ENCODE measurements around the gene MINDY4.
"Not testable (repeated sequence)": the region's sequence is repeated elsewhere in the genome, so short reads cannot be mapped to it uniquely, and the experiment has no call there.

MINDY4 gene

DNA sequence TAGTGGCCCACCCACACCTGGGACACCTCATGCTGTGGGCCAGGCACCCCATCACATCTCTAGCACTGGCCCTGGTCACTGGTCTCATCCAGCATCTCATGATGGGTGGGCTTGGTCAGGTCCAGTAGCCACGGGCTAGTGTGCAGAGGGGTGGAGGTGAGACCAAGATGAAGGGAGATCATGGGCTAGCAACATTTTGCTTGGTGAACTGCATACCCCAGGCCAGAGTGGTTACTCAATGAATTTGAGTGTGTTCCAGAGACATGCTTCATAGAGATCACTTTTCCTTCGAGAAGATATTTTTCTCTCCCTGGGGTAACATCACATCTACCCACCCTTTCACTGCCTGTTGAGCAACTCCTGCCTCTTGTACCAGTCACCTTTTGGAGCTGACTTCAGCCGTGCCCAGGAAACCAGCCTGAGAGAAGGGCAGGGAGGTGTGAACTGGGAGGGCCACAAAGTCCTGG, 44.2 kb downstream of the MINDY4 start:
- H3K36me3 ChIP-seq (ENCODE audit: control insufficient read depth, insufficient read depth, low read length): no peaks in the 10 kb centered on the region
- H3K4me3 ChIP-seq (ENCODE audit: low read length): no peak overlapping the region
- no peaks in the 10 kb centered on the region for H3K4me1 ChIP-seq (ENCODE audit: control insufficient read depth, insufficient read depth, low read length)
- H3K27me3 ChIP-seq (ENCODE audit: control insufficient read depth, insufficient read depth, low read length): no peaks in the 10 kb centered on the region
- no peaks in the 10 kb centered on the region for H3K9me3 ChIP-seq (ENCODE audit: control insufficient read depth, low read length)
- no peak overlapping the region for H3K9ac ChIP-seq (ENCODE audit: low read length)

DNA sequence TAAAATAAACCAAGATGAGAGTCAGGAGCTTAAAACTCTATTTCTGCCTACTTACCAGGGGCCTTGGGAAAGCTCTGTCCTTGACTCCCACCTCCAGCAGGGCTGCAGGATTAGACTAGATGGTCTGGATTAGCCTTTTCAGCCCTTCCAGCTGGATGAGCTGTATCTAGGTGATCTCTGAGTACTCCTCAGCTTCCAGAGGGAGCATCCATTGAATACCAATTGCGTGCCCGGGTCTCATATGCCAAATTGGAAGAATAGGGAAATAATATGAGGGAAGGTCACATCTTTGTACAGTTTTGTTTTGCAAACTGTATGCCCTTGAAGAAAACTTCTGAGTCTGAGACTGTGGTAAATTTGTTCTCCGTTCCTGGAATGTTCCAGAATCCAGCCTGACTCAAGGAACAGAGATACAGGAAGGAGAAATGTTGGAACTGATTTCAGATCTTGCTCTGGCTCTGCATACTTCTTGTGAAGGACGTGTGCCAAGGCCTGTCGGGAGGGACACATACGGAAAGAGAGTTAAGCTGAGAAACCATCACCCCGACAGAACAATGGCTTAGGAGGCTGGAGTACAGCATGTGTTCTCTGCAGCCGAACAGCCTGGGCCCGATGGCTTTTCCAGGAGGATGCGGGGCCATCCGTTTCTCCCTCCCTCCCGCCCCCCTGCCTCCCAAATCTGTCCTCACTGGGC, 44.9 kb downstream of the MINDY4 start:
- Histone ChIP-seq H3K4me1 (ENCODE audit: control insufficient read depth, insufficient read depth, low read length) (no peaks in the 10 kb centered on the region), H3K9ac (ENCODE audit: low read length) (no peak overlapping the region), H3K36me3 (ENCODE audit: control insufficient read depth, insufficient read depth, low read length) (no peaks in the 10 kb centered on the region), H3K4me3 (ENCODE audit: low read length) (no peak overlapping the region), H3K9me3 (ENCODE audit: control insufficient read depth, low read length) (no peaks in the 10 kb centered on the region), H3K27me3 (ENCODE audit: control insufficient read depth, insufficient read depth, low read length) (no peaks in the 10 kb centered on the region)

DNA sequence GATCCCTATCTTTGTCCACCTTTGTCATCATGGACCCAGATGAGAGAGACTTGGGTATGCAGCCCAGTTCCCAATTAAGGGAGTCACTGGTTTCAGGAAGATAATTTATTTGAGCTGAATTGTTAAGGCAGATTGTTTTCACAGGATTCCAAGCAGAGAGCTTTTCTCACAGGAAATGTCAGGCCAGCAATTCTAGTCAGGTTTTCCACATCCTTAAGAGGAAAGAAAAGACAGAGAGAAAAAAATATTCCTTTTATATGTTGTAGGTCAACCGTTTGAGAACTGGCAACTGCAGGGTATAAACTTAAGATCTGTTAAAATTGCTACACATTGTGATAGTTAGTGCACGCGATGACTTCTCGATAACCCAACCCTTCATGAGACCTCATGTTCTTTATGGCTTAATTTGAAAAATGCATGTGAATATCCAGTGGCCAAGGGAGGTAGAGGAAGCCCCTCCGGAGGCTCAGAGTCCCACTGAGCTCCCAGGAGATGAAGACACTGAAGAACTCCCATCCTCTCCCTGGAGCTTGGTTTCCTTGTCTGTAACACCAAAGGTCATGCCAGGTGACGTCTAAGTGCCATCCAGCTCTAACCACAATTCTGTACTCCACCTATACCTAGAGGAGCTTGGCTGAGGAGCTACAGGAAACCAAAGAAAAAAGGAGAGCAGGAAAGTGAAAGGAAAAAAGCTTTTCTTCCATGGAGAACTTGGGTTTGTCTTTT, 45.6 kb downstream of the MINDY4 start:
- Histone ChIP-seq H3K36me3 (ENCODE audit: control insufficient read depth, insufficient read depth, low read length) (no peaks in the 10 kb centered on the region), H3K9me3 (ENCODE audit: control insufficient read depth, low read length) (no peaks in the 10 kb centered on the region), H3K4me3 (ENCODE audit: low read length) (no peak overlapping the region), H3K9ac (ENCODE audit: low read length) (no peak overlapping the region), H3K4me1 (ENCODE audit: control insufficient read depth, insufficient read depth, low read length) (no peaks in the 10 kb centered on the region), H3K27me3 (ENCODE audit: control insufficient read depth, insufficient read depth, low read length) (no peaks in the 10 kb centered on the region)

DNA sequence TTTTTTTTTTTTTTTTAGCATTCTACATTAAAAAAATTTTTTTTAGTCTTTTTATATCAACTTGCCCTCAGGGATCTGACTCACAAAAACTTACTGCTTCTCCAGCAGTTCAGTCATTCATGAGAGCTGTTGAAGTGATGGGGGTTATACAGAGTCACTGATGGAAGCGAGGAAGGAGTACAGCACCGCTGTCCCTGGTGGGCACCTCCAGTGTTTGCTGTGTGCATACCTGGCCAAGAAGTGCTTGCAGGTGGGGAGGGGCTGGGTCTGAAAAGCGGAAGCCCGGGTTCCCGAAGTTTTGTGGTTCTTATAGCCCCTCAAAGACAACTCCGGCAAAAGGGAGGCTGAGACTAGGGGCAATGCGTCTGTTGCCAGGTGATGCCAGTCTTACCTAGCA, 46.2 kb downstream of the MINDY4 start:
- no peaks in the 10 kb centered on the region for H3K4me1 ChIP-seq (ENCODE audit: control insufficient read depth, insufficient read depth, low read length)
- H3K36me3 ChIP-seq (ENCODE audit: control insufficient read depth, insufficient read depth, low read length): no peaks in the 10 kb centered on the region
- H3K9me3 ChIP-seq (ENCODE audit: control insufficient read depth, low read length): no peaks in the 10 kb centered on the region
- no peak overlapping the region for H3K9ac ChIP-seq (ENCODE audit: low read length)
- H3K27me3 ChIP-seq (ENCODE audit: control insufficient read depth, insufficient read depth, low read length): no peaks in the 10 kb centered on the region
- no peak overlapping the region for H3K4me3 ChIP-seq (ENCODE audit: low read length)

DNA sequence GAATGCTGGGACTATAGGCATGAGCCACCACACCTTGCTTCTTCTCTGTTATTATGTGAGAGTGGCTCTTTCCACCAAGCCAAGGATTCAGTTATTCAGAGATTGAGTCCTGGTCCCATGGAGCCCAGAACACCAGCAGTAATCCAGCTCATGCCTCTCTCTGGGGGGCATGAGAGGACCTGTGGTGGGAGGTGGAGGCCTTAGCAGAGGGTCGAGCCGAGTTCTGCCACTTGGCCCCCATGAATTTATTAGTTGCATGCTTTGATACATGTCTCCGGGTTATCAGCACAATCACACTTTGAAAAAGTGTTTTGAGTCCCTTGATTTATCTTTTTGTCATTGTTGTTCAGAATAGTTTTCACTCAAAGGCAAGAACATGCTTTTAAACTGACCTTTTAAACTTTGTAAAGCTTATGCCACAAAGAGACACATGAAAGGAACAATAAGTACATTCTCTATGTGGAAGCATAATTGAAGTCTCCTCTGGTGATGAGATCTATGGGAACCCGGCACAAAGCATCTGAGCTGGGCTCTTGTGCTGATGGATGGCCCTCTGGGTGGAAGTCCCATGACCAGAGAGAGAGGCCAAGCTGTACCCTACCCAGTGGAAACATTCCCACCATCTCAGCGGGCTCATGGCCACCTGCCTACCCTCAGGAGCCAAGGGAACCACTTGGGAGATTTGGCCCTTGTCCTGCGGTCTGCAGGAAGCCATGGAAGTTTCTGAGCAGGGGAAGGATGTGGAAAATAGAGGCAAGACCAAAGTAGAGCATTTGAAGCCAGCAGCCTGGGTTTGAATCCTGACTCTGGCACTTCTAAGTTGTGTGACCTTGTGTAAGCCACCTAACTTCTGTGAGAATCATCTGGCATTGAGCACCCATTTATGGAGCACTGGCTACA, 53.9 kb downstream of the MINDY4 start:
- H3K9me3 ChIP-seq (ENCODE audit: control insufficient read depth, low read length): no peaks in the 10 kb centered on the region
- no peaks in the 10 kb centered on the region for H3K27me3 ChIP-seq (ENCODE audit: control insufficient read depth, insufficient read depth, low read length)
- no peak overlapping the region for H3K9ac ChIP-seq (ENCODE audit: low read length)
- no peaks in the 10 kb centered on the region for H3K36me3 ChIP-seq (ENCODE audit: control insufficient read depth, insufficient read depth, low read length)
- no peak overlapping the region for H3K4me3 ChIP-seq (ENCODE audit: low read length)
- no peaks in the 10 kb centered on the region for H3K4me1 ChIP-seq (ENCODE audit: control insufficient read depth, insufficient read depth, low read length)

DNA sequence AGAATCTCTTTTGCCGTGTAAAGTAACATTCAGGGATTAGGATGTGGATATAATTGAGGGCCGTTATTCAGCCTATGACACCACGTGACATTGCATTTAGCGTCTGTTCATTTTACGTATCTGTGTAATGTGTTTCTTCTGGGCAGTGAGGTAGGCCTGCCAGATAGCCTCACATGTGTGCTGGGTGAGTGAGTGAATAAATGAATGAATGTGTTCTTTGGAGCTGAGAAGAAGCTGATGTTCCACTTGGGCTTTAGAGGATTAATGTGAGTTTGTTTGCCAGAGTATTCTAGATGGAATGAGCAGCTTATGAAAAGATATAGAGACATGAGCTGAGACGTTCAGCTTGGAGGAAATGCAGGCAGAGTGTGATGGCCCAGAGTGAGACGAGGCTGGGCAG, 55.0 kb downstream of the MINDY4 start:
- Histone ChIP-seq H3K27me3 (ENCODE audit: control insufficient read depth, insufficient read depth, low read length) (no peaks in the 10 kb centered on the region), H3K4me1 (ENCODE audit: control insufficient read depth, insufficient read depth, low read length) (no peaks in the 10 kb centered on the region), H3K36me3 (ENCODE audit: control insufficient read depth, insufficient read depth, low read length) (no peaks in the 10 kb centered on the region), H3K4me3 (ENCODE audit: low read length) (no peak overlapping the region), H3K9ac (ENCODE audit: low read length) (no peak overlapping the region), H3K9me3 (ENCODE audit: control insufficient read depth, low read length) (no peaks in the 10 kb centered on the region)

DNA sequence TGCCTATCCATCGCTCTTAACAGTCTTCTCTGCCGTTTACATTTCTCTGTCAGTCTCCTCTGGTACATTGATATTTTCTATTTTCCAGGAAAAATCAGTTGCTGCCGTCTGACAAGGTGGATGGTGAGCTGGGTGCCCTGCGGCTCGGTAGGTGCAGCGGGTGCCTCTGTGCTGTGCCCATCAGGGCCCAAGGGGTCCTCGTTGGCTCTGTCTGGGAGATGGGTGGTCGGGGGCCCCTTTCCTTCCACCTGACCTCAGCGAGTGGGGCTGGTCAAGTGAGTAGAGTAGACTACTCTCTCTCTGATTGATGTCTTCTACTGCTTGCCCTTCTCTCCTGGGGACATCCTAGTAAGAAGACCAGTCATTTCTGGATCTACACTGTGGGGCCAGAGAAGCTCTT, 57.4 kb downstream of the MINDY4 start:
- Histone ChIP-seq H3K27me3 (ENCODE audit: control insufficient read depth, insufficient read depth, low read length) (no peaks in the 10 kb centered on the region), H3K4me3 (ENCODE audit: low read length) (no peak overlapping the region), H3K9ac (ENCODE audit: low read length) (no peak overlapping the region), H3K36me3 (ENCODE audit: control insufficient read depth, insufficient read depth, low read length) (no peaks in the 10 kb centered on the region), H3K9me3 (ENCODE audit: control insufficient read depth, low read length) (no peaks in the 10 kb centered on the region), H3K4me1 (ENCODE audit: control insufficient read depth, insufficient read depth, low read length) (no peaks in the 10 kb centered on the region)

DNA sequence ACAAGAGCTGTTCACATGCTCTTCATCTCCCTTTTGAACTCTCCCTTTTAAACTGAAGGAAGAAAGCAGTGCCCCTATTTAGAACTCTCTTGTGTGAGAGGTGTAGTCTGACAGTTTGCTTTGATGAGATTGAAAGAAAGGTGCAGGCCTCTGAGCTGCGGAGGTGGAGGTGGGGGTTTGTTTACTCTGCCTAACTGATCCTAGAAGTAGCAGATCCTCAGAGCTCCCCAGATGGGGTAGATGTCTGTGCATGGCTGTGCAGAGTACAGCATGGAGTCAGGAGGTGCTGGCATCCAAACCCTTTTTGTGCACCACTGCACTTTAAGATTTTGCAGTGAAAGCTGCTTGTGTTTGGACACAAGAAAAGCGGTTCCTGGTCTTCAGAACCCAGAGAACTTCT, 58.3 kb downstream of the MINDY4 start:
- Histone ChIP-seq H3K27me3 (ENCODE audit: control insufficient read depth, insufficient read depth, low read length) (no peaks in the 10 kb centered on the region), H3K36me3 (ENCODE audit: control insufficient read depth, insufficient read depth, low read length) (no peaks in the 10 kb centered on the region), H3K4me3 (ENCODE audit: low read length) (no peak overlapping the region), H3K9me3 (ENCODE audit: control insufficient read depth, low read length) (no peaks in the 10 kb centered on the region), H3K4me1 (ENCODE audit: control insufficient read depth, insufficient read depth, low read length) (no peaks in the 10 kb centered on the region), H3K9ac (ENCODE audit: low read length) (no peak overlapping the region)

DNA sequence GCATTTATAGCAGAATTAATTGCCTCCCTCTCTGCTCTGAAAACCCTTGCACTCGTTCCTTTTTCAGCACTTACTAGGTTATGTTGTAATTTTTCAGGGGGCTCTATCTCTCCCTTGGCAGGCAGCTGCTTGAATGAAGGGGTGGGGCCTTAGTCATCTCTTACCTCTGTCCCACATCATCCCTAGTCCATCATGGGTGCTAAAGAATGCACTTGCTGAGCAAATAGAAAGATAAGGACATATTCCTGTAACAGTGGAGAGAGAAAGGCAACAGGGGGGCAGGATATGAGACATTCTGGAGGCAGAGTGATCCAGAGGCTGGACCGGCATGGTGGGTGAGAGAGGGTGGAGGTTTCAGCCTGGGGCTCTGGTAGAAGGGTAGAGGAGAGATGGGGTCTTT, 60.0 kb downstream of the MINDY4 start:
- Histone ChIP-seq H3K9me3 (ENCODE audit: control insufficient read depth, low read length) (no peaks in the 10 kb centered on the region), H3K36me3 (ENCODE audit: control insufficient read depth, insufficient read depth, low read length) (no peaks in the 10 kb centered on the region), H3K27me3 (ENCODE audit: control insufficient read depth, insufficient read depth, low read length) (no peaks in the 10 kb centered on the region), H3K4me1 (ENCODE audit: control insufficient read depth, insufficient read depth, low read length) (no peaks in the 10 kb centered on the region), H3K4me3 (ENCODE audit: low read length) (no peak overlapping the region), H3K9ac (ENCODE audit: low read length) (no peak overlapping the region)

DNA sequence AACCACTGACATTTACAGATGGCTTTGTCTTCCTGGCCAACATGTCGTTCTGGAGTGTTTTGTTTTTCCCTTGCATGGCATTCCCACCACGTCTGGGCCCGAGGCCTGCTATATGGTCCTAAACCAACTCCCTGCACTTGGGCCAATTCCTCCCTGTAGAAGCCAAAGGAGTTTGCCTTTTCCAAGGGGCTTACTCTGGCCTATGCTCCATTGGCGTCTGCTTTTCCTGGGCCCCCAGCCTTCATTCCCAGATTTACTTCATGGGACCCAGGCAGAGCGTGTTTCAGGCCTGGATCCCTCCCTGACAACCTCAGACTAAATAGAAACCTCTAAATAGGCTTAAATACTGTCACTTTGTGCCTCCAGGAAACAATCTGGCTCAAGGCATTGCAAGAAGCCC, 60.7 kb downstream of the MINDY4 start:
- no peaks in the 10 kb centered on the region for H3K9me3 ChIP-seq (ENCODE audit: control insufficient read depth, low read length)
- H3K36me3 ChIP-seq (ENCODE audit: control insufficient read depth, insufficient read depth, low read length): no peaks in the 10 kb centered on the region
- no peaks in the 10 kb centered on the region for H3K4me1 ChIP-seq (ENCODE audit: control insufficient read depth, insufficient read depth, low read length)
- no peaks in the 10 kb centered on the region for H3K27me3 ChIP-seq (ENCODE audit: control insufficient read depth, insufficient read depth, low read length)
- no peak overlapping the region for H3K4me3 ChIP-seq (ENCODE audit: low read length)
- H3K9ac ChIP-seq (ENCODE audit: low read length): no peak overlapping the region

DNA sequence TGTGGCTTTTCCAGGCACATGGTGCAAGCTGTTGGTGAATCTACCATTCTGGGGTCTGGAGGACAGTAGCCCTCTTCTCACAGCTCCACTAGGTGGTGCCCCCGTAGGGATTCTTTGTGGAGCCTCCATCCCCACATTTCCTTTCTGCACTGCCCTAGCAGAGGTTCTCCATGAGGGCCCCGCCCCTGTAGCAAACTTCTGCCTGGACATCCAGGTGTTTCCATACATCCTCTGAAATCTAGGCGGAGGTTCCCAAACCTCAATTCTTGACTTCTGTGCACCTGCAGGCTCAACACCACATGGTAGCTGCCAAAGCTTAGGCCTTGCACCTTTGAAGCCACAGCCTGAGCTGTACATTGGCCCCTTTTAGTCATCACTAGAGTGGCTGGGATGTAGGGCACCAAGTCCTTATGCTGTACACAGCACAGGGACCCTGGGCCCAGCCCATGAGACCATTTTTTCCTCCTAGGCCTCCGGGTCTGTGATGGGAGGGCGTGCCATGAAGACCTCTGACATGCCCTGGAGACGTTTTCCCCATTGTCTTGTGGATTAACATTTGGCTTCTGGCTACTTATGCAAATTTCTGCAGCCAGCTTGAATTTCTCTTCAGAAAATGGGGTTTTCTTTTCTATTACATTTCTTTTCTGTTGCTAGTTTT, 62.9 kb downstream of the MINDY4 start:
- not testable (repeated sequence) for H3K27me3 ChIP-seq (ENCODE audit: control insufficient read depth, insufficient read depth, low read length); H3K9me3 ChIP-seq (ENCODE audit: control insufficient read depth, low read length); H3K4me1 ChIP-seq (ENCODE audit: control insufficient read depth, insufficient read depth, low read length); H3K36me3 ChIP-seq (ENCODE audit: control insufficient read depth, insufficient read depth, low read length); H3K9ac ChIP-seq (ENCODE audit: low read length); H3K4me3 ChIP-seq (ENCODE audit: low read length)
